ENCODE results near the gene ZCCHC4.

The ZCCHC4 gene

DNA sequence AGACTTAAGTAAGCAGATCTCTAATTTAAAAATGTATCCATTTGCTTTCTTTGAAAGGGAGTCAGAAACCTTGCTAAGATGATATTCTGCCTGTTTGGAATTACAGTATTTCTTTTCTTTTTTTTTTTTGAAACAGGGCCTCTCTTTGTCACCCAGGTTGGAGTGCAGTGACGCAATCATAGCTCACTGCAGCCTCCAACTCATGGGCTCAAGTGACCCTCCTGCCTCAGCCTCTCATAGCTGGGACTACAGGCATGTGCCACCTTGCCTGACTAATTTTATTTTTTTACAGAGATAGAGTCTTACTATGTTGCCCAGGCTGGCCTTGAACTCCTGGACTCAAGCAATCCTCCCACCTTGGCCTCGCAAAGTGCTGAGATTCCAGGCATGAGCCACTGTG lies 104.4 kb downstream of the ZCCHC4 start:
- Histone ChIP-seq H3K9me3 (ENCODE audit: control insufficient read depth, insufficient read depth, low read length) (no peaks in the 10 kb centered on the region), H4K20me1 (ENCODE audit: control insufficient read depth, insufficient read depth, low read depth, low read length) (no peaks in the 10 kb centered on the region), H3K27ac (ENCODE audit: low read depth, low read length) (no peak overlapping the region), H3K36me3 (ENCODE audit: control insufficient read depth, low read length) (peaks cover 75% of the 10 kb centered on the region), H3K4me2 (ENCODE audit: low read length) (no peak overlapping the region), H3K4me3 (ENCODE audit: low read length) (no peak overlapping the region), H3K79me2 (ENCODE audit: control insufficient read depth, low read length) (no peaks in the 10 kb centered on the region), H3F3A (ENCODE audit: control insufficient read depth, insufficient read depth) (no peaks in the 10 kb centered on the region), H3K4me1 (ENCODE audit: control insufficient read depth, low read length) (0 out of 2 replicates have a peak, but pooled peaks cover 4% of the 10 kb centered on the region), H3K9me2 (replicated peaks; ENCODE audit: control insufficient read depth, low read length) (no peaks in the 10 kb centered on the region), H3K27me3 (ENCODE audit: control insufficient read depth, low read length) (no peaks in the 10 kb centered on the region)
- TF ChIP-seq EZH2phosphoT487 (IDR thresholded peaks at IDR 0.05; ENCODE audit: borderline replicate concordance, low read length) (no peak), CTCF (IDR thresholded peaks at IDR 0.05; ENCODE audit: low read depth, low read length, poor library complexity, severe bottlenecking) (no peak)
